HCT116 (cell line): Measurements from ENCODE around the gene TMEFF2. TPM values are rescaled to one million over a fixed set of nuclear protein-coding genes. Genes with fewer than 3 reads are reported as not detected.

Experiments
- ATAC-seq: fragments of 200-7000 bp; cut with Tn5 transposase; 2 replicates; pipeline ENCODE4 v1.9.1; 2020; ENCODE audit warnings: mild to moderate bottlenecking, moderate library complexity
- BruUV-seq: library from RNA; stranded (reverse); fragments of 400-500 nt; replicated peaks from 2 replicates; lab custom pipeline; 2021; lab: Mats Ljungman, UMichigan
- CTCF ChIA-PET: fragments of 300-600 bp; sonication (Branson Sonifier 250); formaldehyde crosslinking; loops from one replicate; lab custom pipeline; 2021; ENCODE audit warnings: antibody characterized with exemption; lab: Charles Lee
- POLR2A ChIA-PET: fragments of 300-600, 350-600 bp; sonication (Branson Sonifier 250); formaldehyde crosslinking; loops from one replicate; lab custom pipeline; 2021; ENCODE audit warnings: antibody characterized with exemption; lab: Charles Lee
- RAD21 ChIA-PET, 2 experiments: fragments of 300-600 bp; sonication (Branson Sonifier 250); formaldehyde crosslinking; loops; one replicate each; lab custom pipeline; 2023; ENCODE audit warnings: low total read pairs in 2 of 2; ENCODE audit not compliant: uncharacterized antibody in 2 of 2, unreplicated experiment in 2 of 2, low non-redundant PET in 1 of 2; lab: Charles Lee
- DNase-seq: peaks from one replicate; pipeline ENCODE4 v3.0.0-alpha.2; 2010; ENCODE audit warnings: low read depth, low spot score
- H2AFZ ChIP-seq: fragments of 200-600 bp; shearing (Covaris generic), sonication (generic); 2 replicates; pipeline ENCODE4 v1.6.1; 2017; ENCODE audit warnings: low read depth, mixed run types, mixed read lengths, antibody characterized with exemption, low read length; ENCODE audit not compliant: poor library complexity, severe bottlenecking
- H3K27ac ChIP-seq: 2 replicates; pipeline ENCODE4 v1.5.1; 2012; ENCODE audit warnings: low read depth, low read length
- H3K27me3 ChIP-seq: fragments of 200-600 bp; sonication (generic); 2 replicates; pipeline ENCODE4 v1.6.1; 2016; ENCODE audit warnings: mixed run types, low read length, mixed read lengths; ENCODE audit not compliant: insufficient read depth
- H3K36me3 ChIP-seq, 2 experiments: fragments of 200-500 bp in 1 of 2; fragments of 200-600 bp in 1 of 2; sonication (Bioruptor generic) in 1 of 2; sonication (generic) in 1 of 2; 2 replicates each; pipeline versions ENCODE4 v1.5.1 to v1.6.1; 2014 to 2016; ENCODE audit warnings: low read length in 2 of 2, inconsistent platforms in 1 of 2, mixed read lengths in 1 of 2, mixed run types in 1 of 2; ENCODE audit not compliant: insufficient read depth in 2 of 2, control insufficient read depth in 1 of 2
- H3K4me1 ChIP-seq, 2 experiments: fragments of 200-600 bp in 1 of 2; sonication (generic) in 1 of 2; 2 replicates each; pipeline versions ENCODE4 v1.5.1 to v1.6.1; 2012 to 2017; ENCODE audit warnings: low read length in 2 of 2, inconsistent platforms in 1 of 2, mild to moderate bottlenecking in 1 of 2, mixed read lengths in 1 of 2, mixed run types in 1 of 2, moderate library complexity in 1 of 2; ENCODE audit not compliant: insufficient read depth in 2 of 2, control insufficient read depth in 1 of 2
- H3K4me2 ChIP-seq: fragments of 200-600 bp; sonication (generic); 2 replicates; pipeline ENCODE4 v1.6.1; 2017; ENCODE audit warnings: mixed run types, low read length, mixed read lengths
- H3K4me3 ChIP-seq, 2 experiments: fragments of 200-600 bp in 1 of 2; sonication (generic) in 1 of 2; replicated peaks in 1 of 2; 2 replicates each; pipeline ENCODE4 v1.5.1; 2011 to 2016; ENCODE audit warnings: low read length in 2 of 2, control low read depth in 1 of 2, low read depth in 1 of 2, mild to moderate bottlenecking in 1 of 2, mixed read lengths in 1 of 2, mixed run types in 1 of 2
- H3K79me2 ChIP-seq: fragments of 200-600 bp; sonication (generic); 2 replicates; pipeline ENCODE4 v1.6.1; 2017; ENCODE audit warnings: mild to moderate bottlenecking, mixed run types, low read length, moderate library complexity, mixed read lengths; ENCODE audit not compliant: insufficient read depth
- H3K9ac ChIP-seq: fragments of 200-600 bp; sonication (generic); 2 replicates; pipeline ENCODE4 v1.6.1; 2016; ENCODE audit warnings: low read length, mixed read lengths
- H3K9me2 ChIP-seq: fragments of 200-600 bp; sonication (generic), shearing (Covaris generic); 2 replicates; pipeline ENCODE4 v1.6.1; 2017; ENCODE audit warnings: mixed run types, mild to moderate bottlenecking, moderate library complexity; ENCODE audit not compliant: insufficient read depth
- H3K9me3 ChIP-seq, 2 experiments: fragments of 200-500 bp in 1 of 2; fragments of 200-600 bp in 1 of 2; sonication (Bioruptor generic) in 1 of 2; sonication (generic) in 1 of 2; 2 replicates each; pipeline ENCODE4 v1.6.1; 2014 to 2017; ENCODE audit warnings: low read length in 2 of 2, mixed read lengths in 2 of 2, inconsistent platforms in 1 of 2, low read depth in 1 of 2, mild to moderate bottlenecking in 1 of 2, mixed run types in 1 of 2, moderate library complexity in 1 of 2; ENCODE audit not compliant: control insufficient read depth in 1 of 2, insufficient read depth in 1 of 2
- H4K20me1 ChIP-seq: fragments of 200-600 bp; sonication (generic), shearing (Covaris generic); 2 replicates; pipeline ENCODE4 v1.6.1; 2017; ENCODE audit warnings: mixed run types, mild to moderate bottlenecking, moderate library complexity; ENCODE audit not compliant: insufficient read depth
- ATF3 ChIP-seq: IDR thresholded peaks from 2 replicates; pipeline ENCODE4 v1.6.1; 2012
- CTCF ChIP-seq, 3 experiments: fragments of 200-600 bp in 1 of 3; sonication (generic) in 1 of 3; IDR thresholded peaks in 2 of 3; conservative IDR thresholded peaks in 1 of 3; 2 replicates each; pipeline ENCODE4 v1.5.1; 2012 to 2017; ENCODE audit warnings: low read depth in 2 of 3, low read length in 2 of 3, antibody characterized with exemption in 1 of 3, borderline replicate concordance in 1 of 3, control low read depth in 1 of 3, mild to moderate bottlenecking in 1 of 3, mixed read lengths in 1 of 3, mixed run types in 1 of 3, moderate library complexity in 1 of 3; ENCODE audit not compliant: insufficient read depth in 1 of 3
- EGR1 ChIP-seq: IDR thresholded peaks from 2 replicates; pipeline ENCODE4 v1.6.1; 2012; ENCODE audit warnings: low read depth
- ELF1 ChIP-seq: IDR thresholded peaks from 2 replicates; pipeline ENCODE4 v1.6.1; 2012; ENCODE audit warnings: low read depth, borderline replicate concordance
- EZH2phosphoT487 ChIP-seq: fragments of 200-600 bp; IDR thresholded peaks from 2 replicates; pipeline ENCODE4 v1.6.1; 2018; ENCODE audit warnings: antibody characterized with exemption, borderline replicate concordance
- FOSL1 ChIP-seq: IDR thresholded peaks from 2 replicates; pipeline ENCODE4 v1.6.1; 2012; ENCODE audit warnings: low read depth
- POLR2AphosphoS5 ChIP-seq: IDR thresholded peaks from 2 replicates; pipeline ENCODE4 v1.6.1; 2011; ENCODE audit warnings: mild to moderate bottlenecking, low read depth, low read length, moderate library complexity
- REST ChIP-seq: IDR thresholded peaks from 2 replicates; pipeline ENCODE4 v1.6.1; 2012; ENCODE audit warnings: low read depth
- SIN3A ChIP-seq: IDR thresholded peaks from 2 replicates; pipeline ENCODE4 v1.6.1; 2012; ENCODE audit warnings: low read depth
- SP1 ChIP-seq: IDR thresholded peaks from 2 replicates; pipeline ENCODE4 v1.6.1; 2012; ENCODE audit warnings: low read depth
- SRF ChIP-seq: IDR thresholded peaks from 2 replicates; pipeline ENCODE4 v1.6.1; 2012; ENCODE audit warnings: low read depth
- TCF7L2 ChIP-seq: IDR thresholded peaks from 2 replicates; pipeline ENCODE4 v1.7.0; 2011; ENCODE audit warnings: borderline replicate concordance, inconsistent platforms; ENCODE audit not compliant: insufficient read depth, insufficient read length; ENCODE audit errors: extremely low read depth
- ZBTB33 ChIP-seq: IDR thresholded peaks from 2 replicates; pipeline ENCODE4 v1.6.1; 2011; ENCODE audit warnings: mild to moderate bottlenecking, low read length, moderate library complexity; ENCODE audit not compliant: insufficient replicate concordance; ENCODE audit errors: extremely low read depth
- ZFX ChIP-seq: fragments of 450-650 bp; IDR thresholded peaks from 2 replicates; pipeline ENCODE4 v1.6.1; 2017
- ZNF274 ChIP-seq: fragments of 200-500 bp; sonication (Bioruptor generic); IDR thresholded peaks from 2 replicates; pipeline ENCODE4 v1.6.1; 2014; ENCODE audit warnings: mild to moderate bottlenecking, low read depth, low read length, inconsistent platforms
- intact Hi-C: fragments of 100-400 bp; cut with micrococcal nuclease; formaldehyde crosslinking; loops from 2 replicates; pipeline ENCODE4 v1.10.0; 2022
- total RNA-seq: library from RNA; stranded (reverse); gene quantifications from one replicate; pipeline ENCODE4 v1.2.1, GENCODE V29; 2021; ENCODE audit not compliant: unreplicated experiment

Gene TMEFF2
- total RNA-seq, 1 experiment from 2014 or later, result not detected

GRCh38 chr2:191916826-191917225, 277.9 kb downstream of the TMEFF2 start:
- TF ChIP-seq ZNF274, result no peak
- TF ChIP-seq FOSL1, result no peak
- TF ChIP-seq SIN3A, result no peak
- no peak for TF ChIP-seq ZBTB33
- no peak for TF ChIP-seq ZFX
- no peak for TF ChIP-seq EGR1
- no peak for TF ChIP-seq POLR2AphosphoS5
- no peak for TF ChIP-seq SRF
- TF ChIP-seq SP1, result no peak
- TF ChIP-seq ATF3, result no peak
- TF ChIP-seq TCF7L2, result no peak
- TF ChIP-seq EZH2phosphoT487, result no peak
- no peak for TF ChIP-seq REST
- no peak for TF ChIP-seq ELF1
- TF ChIP-seq CTCF (IDR thresholded peaks at IDR 0.05 in 2 of 3, conservative IDR thresholded peaks at IDR 0.05 in 1 of 3; ENCODE audit: borderline replicate concordance in 1 of 3, insufficient read depth in 1 of 3, low read depth in 2 of 3, low read length in 2 of 3), result no peak
- TF ChIP-seq, all 23 proteins: peak for 0
- Histone ChIP-seq H3K9ac (no peak overlapping the region), H3K4me2 (no peak overlapping the region), H3K9me2 (no peaks in the 10 kb centered on the region), H3K27ac (no peak overlapping the region), H2AFZ (no peak overlapping the region), H3K9me3 (no peaks in the 10 kb centered on the region), H3K79me2 (no peaks in the 10 kb centered on the region), H3K4me1 (peaks cover 0 to 3% of the 10 kb centered on the region in 2 experiments; a peak in 1 of 4 replicates), H4K20me1 (no peaks in the 10 kb centered on the region), H3K27me3 (no peaks in the 10 kb centered on the region), H3K4me3 (no peak overlapping the region), H3K36me3 (no peaks in the 10 kb centered on the region)
- no TSS peak for BruUV-seq
- ChIA-PET RAD21 (no interaction called here), POLR2A (no interaction called here), CTCF (no interaction called here)
- ATAC-seq (no peak), DNase-seq (no peak)
- intact Hi-C loops, result no loop called here
